ENCODE results near the gene KRTAP4-12.

GRCh38 chr17:41116297-41116696, 7.7 kb downstream of the KRTAP4-12 start:
- TF ChIP-seq CTCF (IDR thresholded peaks at IDR 0.05): no peak
- TF ChIP-seq POLR2AphosphoS5 (IDR thresholded peaks at IDR 0.05): no peak
- TF ChIP-seq POLR2A (IDR thresholded peaks at IDR 0.05): no peak
